ENCODE measurements around the gene CD79A. TPM values are rescaled to one million over a fixed set of nuclear protein-coding genes. Genes with fewer than 3 reads are reported as not detected.

CD79A gene
- total and polyA plus RNA-seq, 12 donors = 0.17 to 1.4 (median 0.29) TPM; not detected in 8

- H3K27ac ChIP-seq = no peak overlapping the region
- H3K36me3 ChIP-seq = no peaks in the 10 kb centered on the region
- intact Hi-C loops (cut with DNase I) = no loop called here
- H3K4me3 ChIP-seq = no peak overlapping the region
- TF ChIP-seq CTCF (IDR thresholded peaks at IDR 0.05) = no peak
- ATAC-seq = no peak
- 36 to 84% methylated on average over 2 of the region's 2 CpGs for WGBS, 2 donors
- H3K4me1 ChIP-seq = no peaks in the 10 kb centered on the region
- H3K9me3 ChIP-seq = no peaks in the 10 kb centered on the region
- peaks cover 0 to 43% (median 10%) of the 10 kb centered on the region in 7 donors for H3K27me3 ChIP-seq
- DNase-seq = no peak
Measured at GRCh38 chr19:41853344-41853743, 23.7 kb upstream of the CD79A start.

DNA sequence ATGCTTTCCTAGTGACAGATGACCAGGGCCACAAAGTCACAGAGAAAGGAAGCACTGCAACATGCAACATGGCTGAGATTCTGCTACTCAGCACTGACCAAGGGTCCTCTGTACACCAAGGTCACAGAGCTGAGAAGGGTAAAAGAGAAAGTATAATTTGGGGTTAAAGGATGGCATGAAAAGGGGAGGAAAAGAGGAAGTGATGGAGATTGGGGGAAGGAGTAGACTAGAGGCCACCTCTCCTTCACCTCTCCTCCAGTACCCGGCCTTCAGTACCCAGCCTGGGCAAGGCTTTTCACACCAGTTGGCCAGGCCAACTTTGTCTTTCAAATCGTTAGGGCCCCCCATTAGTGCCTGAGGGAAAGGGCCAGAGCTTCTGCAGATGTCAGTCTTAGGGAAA, 23.3 kb upstream of the CD79A start:
- H3K27ac ChIP-seq = no peak overlapping the region
- H3K9me3 ChIP-seq = no peaks in the 10 kb centered on the region
- H3K36me3 ChIP-seq = no peaks in the 10 kb centered on the region
- H3K27me3 ChIP-seq = peaks cover 0 to 40% (median 10%) of the 10 kb centered on the region in 7 donors
- TF ChIP-seq CTCF (IDR thresholded peaks at IDR 0.05) = no peak
- H3K4me1 ChIP-seq = peaks cover 0 to under 1% (median 0%) of the 10 kb centered on the region in 9 donors
- WGBS, 2 donors = 58 to 67% methylated on average over 2 of the region's 2 CpGs
- H3K4me3 ChIP-seq = no peak overlapping the region
- ATAC-seq (no peak), DNase-seq (no peak)
- intact Hi-C loops (cut with DNase I) = no loop called here

GRCh38 chr19:41859213-41859617, 17.9 kb upstream of the CD79A start:
- Histone ChIP-seq H3K27me3 (peaks cover 0 to 8% (median 0%) of the 10 kb centered on the region in 7 donors), H3K4me3 (peak overlapping the region in 8 of 10 donors; percentile 62 to 98 (median 90)), H3K27ac (peak overlapping the region; percentile 23 to 99 (median 94)), H3K36me3 (peaks cover 0 to 35% (median 19%) of the 10 kb centered on the region in 9 donors), H3K4me1 (peaks cover 7 to 42% (median 28%) of the 10 kb centered on the region in 9 donors), H3K9me3 (no peaks in the 10 kb centered on the region)
- no peak for ATAC-seq
- 5 to 6% methylated on average over 8 of the region's 8 CpGs for WGBS, 2 donors
- no peak for DNase-seq
- intact Hi-C loops (cut with DNase I) = no loop called here
- no peak for TF ChIP-seq CTCF (IDR thresholded peaks at IDR 0.05)

DNA sequence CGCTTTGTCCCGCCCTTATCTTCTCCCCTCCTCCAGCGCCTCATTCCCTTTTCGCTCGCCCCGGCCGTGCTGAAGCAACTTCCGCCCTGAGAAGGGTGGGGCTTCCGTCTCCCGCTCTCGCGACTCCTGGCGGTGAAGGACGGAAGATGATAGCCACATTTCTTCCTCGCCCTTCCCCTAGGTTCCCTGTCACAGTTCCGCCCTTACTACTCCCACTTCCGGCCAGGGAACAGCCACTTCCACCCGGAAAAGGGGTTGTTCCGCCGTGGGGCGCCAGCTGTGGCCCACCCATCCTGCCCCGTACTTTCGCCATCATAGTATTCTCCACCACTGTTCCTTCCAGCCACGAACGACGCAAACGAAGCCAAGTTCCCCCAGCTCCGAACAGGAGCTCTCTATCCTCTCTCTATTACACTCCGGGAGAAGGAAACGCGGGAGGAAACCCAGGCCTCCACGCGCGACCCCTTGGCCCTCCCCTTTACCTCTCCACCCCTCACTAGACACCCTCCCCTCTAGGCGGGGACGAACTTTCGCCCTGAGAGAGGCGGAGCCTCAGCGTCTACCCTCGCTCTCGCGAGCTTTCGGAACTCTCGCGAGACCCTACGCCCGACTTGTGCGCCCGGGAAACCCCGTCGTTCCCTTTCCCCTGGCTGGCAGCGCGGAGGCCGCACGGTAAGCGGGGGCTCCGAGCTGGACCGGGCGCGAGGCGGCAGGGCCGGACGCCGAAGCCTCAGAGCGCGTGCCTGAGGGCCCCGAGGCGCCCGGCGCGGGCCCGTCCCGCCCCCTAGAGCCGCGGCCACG, 17.3 kb upstream of the CD79A start, which contains the start of gene RPS19:
RPS19 (plus strand) TSS at position 638 of the 801 bp plus-strand sequence. CDS start 520 bp downstream, outside the sequence.
- ATAC-seq = peak; percentile 93 to 98 (median 97)
- TF ChIP-seq CTCF (IDR thresholded peaks at IDR 0.05) = peak; percentile 39 to 74 (median 68)
- H3K4me1 ChIP-seq = peaks cover 7 to 48% (median 30%) of the 10 kb centered on the region in 9 donors

More for the DNA sequence above, 17.3 kb upstream of the CD79A start, which contains the start of gene RPS19:
- intact Hi-C loops (cut with DNase I) = loop anchor here in 6 of 10 donors (1.0 to 5.0 kb wide), 3 partner anchors 23 to 97 kb away; partner anchors contain the start of genes ARHGEF1 (in 3 of the 6) and RABAC1 (in 3 of the 6)
- Histone ChIP-seq H3K4me3 (peak within 1 kb of the TSS; percentile 48 to 98 (median 82)), H3K27ac (peak within 1 kb of the TSS; percentile 87 to 99 (median 96)), H3K27me3 (peaks cover 0 to 4% (median 0%) of the 10 kb centered on the region in 7 donors), H3K9me3 (no peaks in the 10 kb centered on the region), H3K36me3 (peaks cover 0 to 41% (median 25%) of the 10 kb centered on the region in 9 donors)
- peak; percentile 99 for DNase-seq
- 0% methylated on average over 76 of the region's 76 CpGs for WGBS, 2 donors
